Thyroid gland (tissue), 4 donors: Measurements from ENCODE around the gene ZNF524.

Experiments
- CTCF ChIP-seq, 6 experiments: fragments of 200-600 bp in 3 of 6; fragments of 450-650 bp in 3 of 6; sonication (generic) in 3 of 6; IDR thresholded peaks; one replicate each; pipeline ENCODE4 v1.5.1; 2016 to 2019; ENCODE audit warnings: antibody characterized with exemption in 6 of 6, mild to moderate bottlenecking in 2 of 6, inconsistent platforms in 1 of 6, moderate library complexity in 1 of 6
- POLR2A ChIP-seq, 2 donors: fragments of 450-650 bp; IDR thresholded peaks; one replicate each; pipeline ENCODE4 v1.6.1; 2017; ENCODE audit warnings: antibody characterized with exemption in 2 of 2, mild to moderate bottlenecking in 2 of 2, moderate library complexity in 1 of 2

- TF ChIP-seq CTCF (IDR thresholded peaks at IDR 0.05) (no peak), POLR2A (IDR thresholded peaks at IDR 0.05) (no peak)
Observed at GRCh38 chr19:55649268-55650125, 49.4 kb downstream of the ZNF524 start.
